ENCODE results near the gene ATP5ME. TPM values are rescaled to one million over a fixed set of nuclear protein-coding genes. Genes with fewer than 3 reads are reported as not detected.

The ATP5ME gene
- total and polyA plus RNA-seq, 2 donors (not counting 1 experiment from before 2014, with no cell fraction given), result 257 to 356 TPM

- DNase-seq (ENCODE audit: low read depth in 2 of 2), result no peak
- Histone ChIP-seq H3K27me3 (ENCODE audit: control insufficient read depth, insufficient read depth, low read length) (peaks cover under 1% of the 10 kb centered on the region), H3K27ac (ENCODE audit: insufficient read depth, low read length) (no peak overlapping the region), H3K9ac (ENCODE audit: insufficient read depth, low read length) (no peak overlapping the region), H3K79me2 (ENCODE audit: control insufficient read depth, insufficient read depth, low read length) (no peaks in the 10 kb centered on the region), H3K4me3 (replicated peaks in 1 of 4; ENCODE audit: control extremely low read depth in 1 of 4, insufficient read depth in 1 of 4, low read depth in 3 of 4, low read length in 4 of 4) (no peak overlapping the region), H3K4me2 (ENCODE audit: extremely low read depth, insufficient read depth, low read length) (no peak overlapping the region), H4K20me1 (ENCODE audit: control insufficient read depth, extremely low read depth, insufficient read depth, low read length) (no peaks in the 10 kb centered on the region), H3K36me3 (ENCODE audit: control insufficient read depth, insufficient read depth, low read length) (no peaks in the 10 kb centered on the region), H3K9me3 (ENCODE audit: control insufficient read depth, insufficient read depth, low read depth, low read length) (no peaks in the 10 kb centered on the region), H3K4me1 (ENCODE audit: control insufficient read depth, extremely low read depth, insufficient read depth, low read length) (no peaks in the 10 kb centered on the region), H2AFZ (ENCODE audit: low read length) (no peak overlapping the region)
- TF ChIP-seq CTCF (conservative IDR thresholded peaks at IDR 0.05 in 1 of 2, IDR thresholded peaks at IDR 0.05 in 1 of 2; ENCODE audit: low read depth in 1 of 2, low read length in 2 of 2) (no peak), EZH2 (IDR thresholded peaks at IDR 0.05; ENCODE audit: low read length, missing control alignments) (no peak)
Observed at GRCh38 chr4:656436-657337, 17.4 kb downstream of the ATP5ME start.

GRCh38 chr4:655464-656151 lies 18.5 kb downstream of the ATP5ME start:
- no peaks in the 10 kb centered on the region for H3K9me3 ChIP-seq (ENCODE audit: control insufficient read depth, insufficient read depth, low read depth, low read length)
- no peak overlapping the region for H3K9ac ChIP-seq (ENCODE audit: insufficient read depth, low read length)
- H3K36me3 ChIP-seq (ENCODE audit: control insufficient read depth, insufficient read depth, low read length), result no peaks in the 10 kb centered on the region
- no peak overlapping the region for H3K4me3 ChIP-seq (replicated peaks in 1 of 4; ENCODE audit: control extremely low read depth in 1 of 4, insufficient read depth in 1 of 4, low read depth in 3 of 4, low read length in 4 of 4)
- no peak for DNase-seq (ENCODE audit: low read depth in 2 of 2)
- H4K20me1 ChIP-seq (ENCODE audit: control insufficient read depth, extremely low read depth, insufficient read depth, low read length), result no peaks in the 10 kb centered on the region
- peaks cover 4% of the 10 kb centered on the region for H3K27me3 ChIP-seq (ENCODE audit: control insufficient read depth, insufficient read depth, low read length)
- no peak overlapping the region for H3K4me2 ChIP-seq (ENCODE audit: extremely low read depth, insufficient read depth, low read length)
- H3K27ac ChIP-seq (ENCODE audit: insufficient read depth, low read length), result no peak overlapping the region
- no peak overlapping the region for H2AFZ ChIP-seq (ENCODE audit: low read length)
- H3K4me1 ChIP-seq (ENCODE audit: control insufficient read depth, extremely low read depth, insufficient read depth, low read length), result no peaks in the 10 kb centered on the region
- H3K79me2 ChIP-seq (ENCODE audit: control insufficient read depth, insufficient read depth, low read length), result no peaks in the 10 kb centered on the region
- no peak for TF ChIP-seq EZH2 (IDR thresholded peaks at IDR 0.05; ENCODE audit: low read length, missing control alignments)
- TF ChIP-seq CTCF (conservative IDR thresholded peaks at IDR 0.05 in 1 of 2, IDR thresholded peaks at IDR 0.05 in 1 of 2; ENCODE audit: low read depth in 1 of 2, low read length in 2 of 2), result no peak

GRCh38 chr4:654871-655463 lies 19.1 kb downstream of the ATP5ME start:
- Histone ChIP-seq H2AFZ (ENCODE audit: low read length) (no peak overlapping the region), H3K4me1 (ENCODE audit: control insufficient read depth, extremely low read depth, insufficient read depth, low read length) (no peaks in the 10 kb centered on the region), H3K9me3 (ENCODE audit: control insufficient read depth, insufficient read depth, low read depth, low read length) (no peaks in the 10 kb centered on the region)

More at GRCh38 chr4:654871-655463, 19.1 kb downstream of the ATP5ME start:
- H3K4me3 ChIP-seq (replicated peaks in 1 of 4; ENCODE audit: control extremely low read depth in 1 of 4, insufficient read depth in 1 of 4, low read depth in 3 of 4, low read length in 4 of 4), result no peak overlapping the region
- no peak overlapping the region for H3K4me2 ChIP-seq (ENCODE audit: extremely low read depth, insufficient read depth, low read length)
- H3K9ac ChIP-seq (ENCODE audit: insufficient read depth, low read length), result no peak overlapping the region
- no peak for TF ChIP-seq EZH2 (IDR thresholded peaks at IDR 0.05; ENCODE audit: low read length, missing control alignments)
- no peak for TF ChIP-seq CTCF (conservative IDR thresholded peaks at IDR 0.05 in 1 of 2, IDR thresholded peaks at IDR 0.05 in 1 of 2; ENCODE audit: low read depth in 1 of 2, low read length in 2 of 2)
- no peaks in the 10 kb centered on the region for H4K20me1 ChIP-seq (ENCODE audit: control insufficient read depth, extremely low read depth, insufficient read depth, low read length)
- H3K79me2 ChIP-seq (ENCODE audit: control insufficient read depth, insufficient read depth, low read length), result no peaks in the 10 kb centered on the region
- H3K27me3 ChIP-seq (ENCODE audit: control insufficient read depth, insufficient read depth, low read length), result peaks cover 4% of the 10 kb centered on the region
- H3K27ac ChIP-seq (ENCODE audit: insufficient read depth, low read length), result no peak overlapping the region
- DNase-seq (ENCODE audit: low read depth in 2 of 2), result no peak
- no peaks in the 10 kb centered on the region for H3K36me3 ChIP-seq (ENCODE audit: control insufficient read depth, insufficient read depth, low read length)

Data from fibroblast of lung (primary cell).